GM19452 (cell line): ENCODE data around the gene CACNA1G.

ENCODE experiments used
- ATAC-seq: cut with Tn5 transposase; IDR thresholded peaks from one replicate; pipeline ENCODE4 v1.9.1; 2021; ENCODE audit not compliant: unreplicated experiment

CACNA1G gene

DNA sequence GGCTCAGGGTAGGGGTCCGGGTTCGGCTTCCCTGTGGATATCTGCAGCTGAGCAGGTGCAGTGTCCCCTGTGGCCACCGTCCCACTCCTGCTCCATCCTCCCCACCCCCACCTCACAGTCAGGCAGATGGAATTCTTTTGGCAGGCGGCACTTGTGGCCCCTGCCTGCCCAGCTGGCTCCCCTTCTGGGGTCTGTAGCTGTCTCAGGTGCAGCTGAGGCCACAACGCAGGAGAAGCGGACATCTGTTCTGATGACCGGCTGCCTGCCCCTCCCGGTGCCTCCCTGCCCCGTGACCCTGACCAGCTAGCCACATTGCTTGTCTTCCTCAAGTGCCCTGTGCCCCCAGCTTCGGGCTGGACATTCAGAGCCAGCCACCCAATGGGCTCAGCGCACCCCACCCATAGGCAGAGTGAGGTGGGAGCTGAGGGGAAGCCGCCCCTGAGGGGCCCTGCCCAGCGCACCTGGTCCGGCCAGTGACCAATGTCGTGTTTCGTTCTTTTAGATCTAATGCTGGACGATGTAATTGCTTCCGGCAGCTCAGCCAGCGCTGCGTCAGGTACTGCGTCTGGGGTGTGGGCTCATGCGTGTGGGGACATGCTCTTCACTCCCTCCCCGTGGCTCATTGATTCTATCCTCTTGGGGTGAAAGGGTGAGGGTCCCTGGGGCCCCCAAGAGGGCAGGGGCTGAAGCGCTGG lies 49.0 kb downstream of the CACNA1G start:
- ATAC-seq: no peak

GRCh38 chr17:50611634-50612033 lies 51.1 kb downstream of the CACNA1G start:
- no peak for ATAC-seq

GRCh38 chr17:50612281-50612680 lies 51.8 kb downstream of the CACNA1G start:
- ATAC-seq: no peak

GRCh38 chr17:50613007-50613992 lies 52.8 kb downstream of the CACNA1G start:
- no peak for ATAC-seq

GRCh38 chr17:50614471-50615051 lies 54.0 kb downstream of the CACNA1G start:
- no peak for ATAC-seq

DNA sequence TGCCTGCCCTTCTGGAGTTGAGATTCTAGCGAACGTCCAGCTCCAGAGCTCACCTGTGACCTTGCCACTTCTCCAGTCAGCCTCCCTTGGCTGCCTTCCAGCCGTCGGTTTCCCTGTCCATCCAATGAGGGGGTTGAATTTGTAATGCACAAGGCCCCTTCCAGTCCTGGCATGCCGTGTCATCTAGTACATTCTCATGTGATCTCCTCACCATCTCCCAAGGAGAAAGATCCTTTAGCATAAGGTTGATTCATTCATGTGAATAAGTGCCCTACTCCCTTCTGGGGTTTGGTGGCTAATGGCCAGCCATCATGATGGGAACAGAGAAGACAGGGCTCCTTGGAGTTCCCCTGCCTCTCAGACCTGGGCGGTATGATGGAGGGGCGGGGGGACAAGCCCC lies 55.3 kb downstream of the CACNA1G start:
- ATAC-seq: no peak

GRCh38 chr17:50618300-50618699 lies 57.8 kb downstream of the CACNA1G start:
- ATAC-seq: no peak

- no peak for ATAC-seq
Observed at GRCh38 chr17:50618941-50619340, 58.4 kb downstream of the CACNA1G start.

DNA sequence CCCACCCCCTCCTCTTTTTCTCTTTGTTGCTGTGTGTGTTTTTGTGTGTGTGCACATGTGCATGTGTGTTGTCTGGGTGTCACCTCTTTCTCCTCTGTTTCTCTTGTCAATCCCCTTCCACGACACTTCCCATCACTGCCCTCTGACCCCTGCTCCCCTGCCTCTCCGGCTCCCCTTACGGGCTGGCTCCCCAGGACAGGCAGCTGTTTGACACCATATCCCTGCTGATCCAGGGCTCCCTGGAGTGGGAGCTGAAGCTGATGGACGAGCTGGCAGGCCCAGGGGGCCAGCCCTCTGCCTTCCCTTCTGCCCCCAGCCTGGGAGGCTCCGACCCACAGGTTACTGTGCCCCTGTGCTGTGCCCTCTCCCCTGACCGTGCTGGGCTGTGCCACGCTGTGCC lies 59.0 kb downstream of the CACNA1G start:
- no peak for ATAC-seq

GRCh38 chr17:50620237-50620636 lies 59.7 kb downstream of the CACNA1G start:
- ATAC-seq: no peak

DNA sequence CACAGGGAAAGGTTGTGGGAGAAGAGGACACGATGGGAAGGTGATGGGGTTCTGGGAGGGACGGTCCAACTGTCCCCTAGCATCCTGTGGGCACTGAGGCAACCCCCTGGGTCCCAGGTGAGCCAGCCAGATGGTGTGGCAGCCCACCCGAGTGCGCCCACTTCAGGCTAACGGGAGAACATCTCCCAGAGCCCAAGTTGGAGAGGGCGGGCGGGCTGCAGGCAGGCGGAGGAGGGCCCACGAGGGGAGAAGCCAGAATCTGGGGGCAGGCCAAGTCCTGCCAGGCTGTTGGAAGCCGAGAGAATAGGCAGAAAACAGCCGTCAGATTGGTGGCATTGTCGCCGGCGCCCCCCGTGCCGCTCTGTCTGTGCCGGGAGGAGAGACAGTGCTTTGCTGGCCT lies 60.3 kb downstream of the CACNA1G start:
- no peak for ATAC-seq

GRCh38 chr17:50621574-50622031 lies 61.1 kb downstream of the CACNA1G start:
- no peak for ATAC-seq

GRCh38 chr17:50624321-50624934 lies 63.9 kb downstream of the CACNA1G start:
- no peak for ATAC-seq

DNA sequence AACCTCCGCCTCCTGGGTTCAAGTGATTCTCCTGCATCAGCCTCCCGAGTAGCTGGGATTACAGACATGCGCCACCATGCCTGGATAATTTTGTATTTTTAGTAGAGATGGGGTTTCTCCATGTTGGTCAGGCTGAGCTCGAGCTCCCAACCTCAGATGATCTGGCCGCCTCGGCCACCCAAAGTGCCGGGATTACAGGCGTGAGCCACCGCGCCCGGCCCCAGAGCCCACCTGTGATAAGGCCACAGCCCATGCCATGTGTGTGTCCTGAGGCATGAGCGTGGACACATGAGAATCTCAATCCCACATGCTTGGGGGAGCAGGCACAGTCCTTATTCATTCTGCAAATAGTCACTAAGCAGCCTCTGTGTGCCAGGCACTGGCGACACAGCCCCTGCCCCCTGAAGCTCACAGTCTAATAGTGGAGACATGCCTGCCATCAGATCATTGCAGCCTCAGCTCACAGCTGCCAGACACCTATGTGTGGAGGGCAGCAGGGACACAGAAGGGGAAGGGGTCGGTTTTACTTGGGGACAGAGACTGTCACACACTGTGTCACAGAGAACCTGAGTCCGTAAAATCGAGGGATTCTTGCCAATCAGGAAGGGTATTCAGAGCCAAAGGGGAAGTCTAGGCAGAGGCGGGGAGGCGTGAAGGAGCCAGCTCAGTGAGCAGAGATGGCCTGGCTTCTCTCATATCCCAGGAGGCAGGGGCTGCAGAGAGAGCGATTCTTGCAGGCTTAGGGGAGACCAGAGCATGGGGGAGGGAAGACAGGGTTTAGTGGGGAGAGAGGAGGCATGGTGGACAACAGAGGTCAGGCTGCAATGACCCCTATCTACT lies 64.7 kb downstream of the CACNA1G start:
- ATAC-seq: no peak

GRCh38 chr17:50626037-50626574 lies 65.6 kb downstream of the CACNA1G start:
- no peak for ATAC-seq

GRCh38 chr17:50627036-50627781 lies 66.7 kb downstream of the CACNA1G start:
- no peak for ATAC-seq

GRCh38 chr17:50627782-50628601 lies 67.5 kb downstream of the CACNA1G start:
- no peak for ATAC-seq

- ATAC-seq: no peak
Observed at GRCh38 chr17:50629902-50630301, 69.4 kb downstream of the CACNA1G start.
